HepG2 (cell line): ENCODE results near the gene PLA2G2A. TPM values are rescaled to one million over a fixed set of nuclear protein-coding genes. Genes with fewer than 3 reads are reported as not detected.

Experiments
- CBFB ChIP-seq: sonication (generic); formaldehyde crosslinking; IDR thresholded peaks from 2 replicates; pipeline ENCODE4 v1.4.0; 2020; ENCODE audit warnings: missing genetic modification reagents
- GATA4 ChIP-seq: sonication (generic); IDR thresholded peaks from 2 replicates; pipeline ENCODE4 v1.6.1; 2016; ENCODE audit warnings: antibody characterized with exemption, low read depth, borderline replicate concordance
- HOXA5 ChIP-seq: sonication (generic); formaldehyde crosslinking; IDR thresholded peaks from 2 replicates; pipeline ENCODE4 v1.4.0; 2020; ENCODE audit warnings: missing genetic modification reagents
- ISL2 ChIP-seq: sonication (generic); formaldehyde crosslinking; IDR thresholded peaks from 2 replicates; pipeline ENCODE4 v1.5.0; 2020; ENCODE audit warnings: missing genetic modification reagents
- NR0B2 ChIP-seq: sonication (generic); formaldehyde crosslinking; IDR thresholded peaks from 2 replicates; pipeline ENCODE4 v1.4.0; 2020; ENCODE audit warnings: mild to moderate bottlenecking, missing genetic modification reagents
- NR2F6 ChIP-seq, 2 experiments: IDR thresholded peaks; 2 replicates each; pipeline ENCODE4 v1.6.1; 2016; ENCODE audit warnings: antibody characterized with exemption in 1 of 2, mild to moderate bottlenecking in 1 of 2
- RFXAP ChIP-seq: sonication (generic); formaldehyde crosslinking; IDR thresholded peaks from 2 replicates; pipeline ENCODE4 v1.4.0; 2020; ENCODE audit warnings: missing genetic modification reagents, borderline replicate concordance
- SCMH1 ChIP-seq: sonication (generic); formaldehyde crosslinking; IDR thresholded peaks from 2 replicates; pipeline ENCODE4 v1.9.0; 2021; ENCODE audit warnings: missing genetic modification reagents, mild to moderate bottlenecking, borderline replicate concordance
- ZNF253 ChIP-seq: sonication (generic); formaldehyde crosslinking; IDR thresholded peaks from 2 replicates; pipeline ENCODE4 v1.8.0; 2022; ENCODE audit warnings: mild to moderate bottlenecking, missing genetic modification reagents, borderline replicate concordance
- ZNF644 ChIP-seq: IDR thresholded peaks from 2 replicates; pipeline ENCODE4 v1.6.1; 2016; ENCODE audit warnings: low read depth
- ZSCAN20 ChIP-seq: sonication (generic); formaldehyde crosslinking; IDR thresholded peaks from 2 replicates; pipeline ENCODE4 v1.4.0; 2020; ENCODE audit warnings: missing genetic modification reagents, mild to moderate bottlenecking, borderline replicate concordance
- polyA plus RNA-seq, 8 experiments: library from polyadenylated mRNA; depleted of rRNA in 3 of 8; stranded (reverse) in 7 of 8; unstranded in 1 of 8; fragments of >200 nt; fragmentation: Illumina TruSeq in 4 of 8; extraction: Trizol in 4 of 8; gene quantifications; 2 replicates each; pipeline versions ENCODE4 v1.2.1 to v1.2.3, GENCODE V29; 2011 to 2016; ENCODE audit warnings: low read depth in 4 of 8, missing spikeins in 1 of 8, mixed read lengths in 1 of 8; ENCODE audit not compliant: insufficient read depth in 1 of 8
- total RNA-seq, 5 experiments: library from RNA; depleted of rRNA; stranded (reverse); fragments of >200 nt; fragmentation: Illumina TruSeq; extraction: Trizol; gene quantifications; 2 replicates each; pipeline ENCODE4 v1.2.3, GENCODE V29; 2016; ENCODE audit warnings: low read depth in 1 of 5
- TF ChIP-seq, protein P1 (sequence below): sonication (generic); formaldehyde crosslinking; IDR thresholded peaks from 2 replicates; pipeline ENCODE4 v1.4.0; 2020; ENCODE audit warnings: mild to moderate bottlenecking, missing genetic modification reagents
- TF ChIP-seq, protein P2 (sequence below): IDR thresholded peaks from 2 replicates; pipeline ENCODE4 v1.6.1; 2016; ENCODE audit warnings: missing genetic modification reagents, missing compliant biosample characterization
- TF ChIP-seq, protein P3 (sequence below): sonication (generic); formaldehyde crosslinking; IDR thresholded peaks from 2 replicates; pipeline ENCODE4 v1.5.0; 2020; ENCODE audit warnings: missing genetic modification reagents
- TF ChIP-seq, protein P4 (sequence below): IDR thresholded peaks from 2 replicates; pipeline ENCODE4 v1.6.1; 2016

The PLA2G2A gene
- total and polyA plus RNA-seq, 2 of the 13 experiments (the other 11 are each of a cell fraction or from before 2014, with no cell fraction given): 0.35 to 30.3 TPM

GRCh38 chr1:19981507-19982312 lies 2.3 kb upstream of the PLA2G2A start (continued):
- TF ChIP-seq, protein P1, sequence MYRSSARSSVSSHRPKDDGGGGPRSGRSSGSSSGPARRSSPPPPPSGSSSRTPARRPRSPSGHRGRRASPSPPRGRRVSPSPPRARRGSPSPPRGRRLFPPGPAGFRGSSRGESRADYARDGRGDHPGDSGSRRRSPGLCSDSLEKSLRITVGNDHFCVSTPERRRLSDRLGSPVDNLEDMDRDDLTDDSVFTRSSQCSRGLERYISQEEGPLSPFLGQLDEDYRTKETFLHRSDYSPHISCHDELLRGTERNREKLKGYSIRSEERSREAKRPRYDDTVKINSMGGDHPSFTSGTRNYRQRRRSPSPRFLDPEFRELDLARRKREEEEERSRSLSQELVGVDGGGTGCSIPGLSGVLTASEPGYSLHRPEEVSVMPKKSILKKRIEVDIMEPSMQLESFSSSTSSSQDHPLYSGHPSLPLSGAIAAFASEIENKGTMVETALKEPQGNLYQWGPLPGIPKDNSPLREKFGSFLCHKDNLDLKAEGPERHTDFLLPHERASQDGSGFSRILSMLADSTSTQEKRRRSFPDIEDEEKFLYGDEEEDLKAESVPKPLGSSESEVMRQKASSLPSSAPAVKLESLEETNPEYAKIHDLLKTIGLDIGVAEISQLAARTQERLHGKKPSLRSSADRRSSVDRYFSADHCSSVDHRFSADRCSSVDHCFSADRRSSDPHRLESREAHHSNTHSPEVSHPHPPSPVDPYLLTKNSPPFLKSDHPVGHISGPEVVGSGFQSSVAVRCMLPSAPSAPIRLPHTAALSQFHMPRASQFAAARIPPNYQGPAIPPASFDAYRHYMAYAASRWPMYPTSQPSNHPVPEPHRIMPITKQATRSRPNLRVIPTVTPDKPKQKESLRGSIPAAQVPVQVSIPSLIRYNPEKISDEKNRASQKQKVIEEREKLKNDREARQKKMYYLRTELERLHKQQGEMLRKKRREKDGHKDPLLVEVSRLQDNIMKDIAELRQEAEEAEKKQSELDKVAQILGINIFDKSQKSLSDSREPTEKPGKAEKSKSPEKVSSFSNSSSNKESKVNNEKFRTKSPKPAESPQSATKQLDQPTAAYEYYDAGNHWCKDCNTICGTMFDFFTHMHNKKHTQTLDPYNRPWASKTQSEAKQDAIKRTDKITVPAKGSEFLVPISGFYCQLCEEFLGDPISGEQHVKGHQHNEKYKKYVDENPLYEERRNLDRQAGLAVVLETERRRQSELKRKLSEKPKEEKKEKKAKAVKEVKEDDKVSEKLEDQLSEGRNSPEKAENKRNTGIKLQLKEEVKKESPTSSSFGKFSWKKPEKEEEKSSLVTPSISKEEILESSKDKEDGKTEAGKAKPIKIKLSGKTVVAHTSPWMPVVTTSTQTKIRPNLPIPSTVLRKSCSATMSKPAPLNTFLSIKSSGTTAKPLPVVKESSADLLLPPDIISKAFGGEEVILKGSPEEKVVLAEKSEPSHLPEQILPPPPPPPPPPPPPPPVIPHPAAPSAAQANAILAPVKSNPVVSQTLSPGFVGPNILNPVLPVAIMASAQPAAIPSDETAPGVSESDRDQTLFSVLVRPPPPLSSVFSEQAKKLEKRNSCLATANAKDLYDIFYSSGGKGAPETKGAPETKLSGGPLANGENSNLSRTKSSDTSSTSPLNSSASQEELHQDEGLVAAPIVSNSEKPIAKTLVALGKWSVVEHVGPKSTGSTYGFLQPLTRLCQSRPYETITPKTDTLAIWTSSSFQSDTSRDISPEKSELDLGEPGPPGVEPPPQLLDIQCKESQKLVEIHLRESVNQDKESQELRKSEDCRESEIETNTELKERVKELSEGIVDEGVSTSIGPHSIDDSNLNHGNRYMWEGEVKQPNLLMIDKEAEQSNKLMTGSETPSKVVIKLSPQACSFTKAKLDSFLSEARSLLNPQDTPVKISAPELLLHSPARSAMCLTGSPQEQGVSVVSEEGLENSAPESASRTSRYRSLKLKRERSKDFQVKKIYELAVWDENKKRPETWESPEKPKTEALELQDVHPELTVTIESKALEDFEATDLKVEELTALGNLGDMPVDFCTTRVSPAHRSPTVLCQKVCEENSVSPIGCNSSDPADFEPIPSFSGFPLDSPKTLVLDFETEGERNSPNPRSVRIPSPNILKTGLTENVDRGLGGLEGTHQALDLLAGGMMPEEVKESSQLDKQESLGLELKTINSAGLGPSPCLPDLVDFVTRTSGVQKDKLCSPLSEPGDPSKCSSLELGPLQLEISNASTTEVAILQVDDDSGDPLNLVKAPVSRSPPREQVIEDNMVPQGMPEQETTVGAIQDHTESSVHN (CRISPR knock-in tag): no peak
- peak; percentile 67 for TF ChIP-seq NR2F6 (IDR thresholded peaks at IDR 0.05)
- peak; percentile 68 for TF ChIP-seq NR2F6 (CRISPR knock-in tag; IDR thresholded peaks at IDR 0.05)
- TF ChIP-seq ZSCAN20: no peak
- TF ChIP-seq ZNF644 (CRISPR knock-in tag): peak; percentile 42
- TF ChIP-seq ZNF253 (CRISPR knock-in tag): no peak
- TF ChIP-seq CBFB: no peak
- no peak for TF ChIP-seq HOXA5
- TF ChIP-seq RFXAP (CRISPR knock-in tag): no peak
- TF ChIP-seq, protein P2, sequence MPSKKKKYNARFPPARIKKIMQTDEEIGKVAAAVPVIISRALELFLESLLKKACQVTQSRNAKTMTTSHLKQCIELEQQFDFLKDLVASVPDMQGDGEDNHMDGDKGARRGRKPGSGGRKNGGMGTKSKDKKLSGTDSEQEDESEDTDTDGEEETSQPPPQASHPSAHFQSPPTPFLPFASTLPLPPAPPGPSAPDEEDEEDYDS (CRISPR knock-in tag): peak; percentile 81
- TF ChIP-seq GATA4: peak; percentile 30; the same call in 1 of the 2 replicates
- TF ChIP-seq, protein P3, sequence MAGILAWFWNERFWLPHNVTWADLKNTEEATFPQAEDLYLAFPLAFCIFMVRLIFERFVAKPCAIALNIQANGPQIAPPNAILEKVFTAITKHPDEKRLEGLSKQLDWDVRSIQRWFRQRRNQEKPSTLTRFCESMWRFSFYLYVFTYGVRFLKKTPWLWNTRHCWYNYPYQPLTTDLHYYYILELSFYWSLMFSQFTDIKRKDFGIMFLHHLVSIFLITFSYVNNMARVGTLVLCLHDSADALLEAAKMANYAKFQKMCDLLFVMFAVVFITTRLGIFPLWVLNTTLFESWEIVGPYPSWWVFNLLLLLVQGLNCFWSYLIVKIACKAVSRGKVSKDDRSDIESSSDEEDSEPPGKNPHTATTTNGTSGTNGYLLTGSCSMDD: no peak
- TF ChIP-seq ISL2: peak; percentile 84
- no peak for TF ChIP-seq SCMH1 (CRISPR knock-in tag)
- TF ChIP-seq NR0B2: no peak
- TF ChIP-seq, protein P4, sequence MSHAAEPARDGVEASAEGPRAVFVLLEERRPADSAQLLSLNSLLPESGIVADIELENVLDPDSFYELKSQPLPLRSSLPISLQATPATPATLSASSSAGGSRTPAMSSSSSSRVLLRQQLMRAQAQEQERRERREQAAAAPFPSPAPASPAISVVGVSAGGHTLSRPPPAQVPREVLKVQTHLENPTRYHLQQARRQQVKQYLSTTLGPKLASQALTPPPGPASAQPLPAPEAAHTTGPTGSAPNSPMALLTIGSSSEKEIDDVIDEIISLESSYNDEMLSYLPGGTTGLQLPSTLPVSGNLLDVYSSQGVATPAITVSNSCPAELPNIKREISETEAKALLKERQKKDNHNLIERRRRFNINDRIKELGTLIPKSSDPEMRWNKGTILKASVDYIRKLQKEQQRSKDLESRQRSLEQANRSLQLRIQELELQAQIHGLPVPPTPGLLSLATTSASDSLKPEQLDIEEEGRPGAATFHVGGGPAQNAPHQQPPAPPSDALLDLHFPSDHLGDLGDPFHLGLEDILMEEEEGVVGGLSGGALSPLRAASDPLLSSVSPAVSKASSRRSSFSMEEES: peak; percentile 83
